Activated naive CD4-positive, alpha-beta T cell treated with anti-CD3 and anti-CD28 coated beads, Interleukin-2, amount 10 ng/mL, durations not matched to agents 7 days and 5 days (primary cell): ENCODE measurements around the gene AKT1S1.
A peak's percentile ranks its signal among the peaks of the same experiment; 100 is the strongest.

Experiments used
- CTCF ChIA-PET: fragments of 350-600 bp; sonication (Branson Sonifier 250); formaldehyde crosslinking; loops from one replicate; lab custom pipeline; 2021; ENCODE audit warnings: antibody characterized with exemption; lab: Charles Lee
- DNase-seq: peaks from one replicate; pipeline ENCODE4 v3.0.0-alpha.2; 2020
- H3K27ac Mint-ChIP-seq: one replicate; pipeline ENCODE4 v1.8.0; 2021; ENCODE audit warnings: mild to moderate bottlenecking, moderate library complexity, mixed read lengths
- H3K27me3 Mint-ChIP-seq: one replicate; pipeline ENCODE4 v1.8.0; 2021; ENCODE audit warnings: mild to moderate bottlenecking, mixed read lengths
- H3K36me3 Mint-ChIP-seq: one replicate; pipeline ENCODE4 v1.8.0; 2021; ENCODE audit warnings: mixed read lengths
- H3K4me1 Mint-ChIP-seq: one replicate; pipeline ENCODE4 v1.8.0; 2021; ENCODE audit warnings: mixed read lengths
- H3K4me3 Mint-ChIP-seq: one replicate; pipeline ENCODE4 v1.8.0; 2021; ENCODE audit warnings: mild to moderate bottlenecking, moderate library complexity, mixed read lengths
- H3K9me3 Mint-ChIP-seq: one replicate; pipeline ENCODE4 v1.8.0; 2021; ENCODE audit warnings: mixed read lengths

The AKT1S1 gene

GRCh38 chr19:49851456-49852259, 25.5 kb downstream of the AKT1S1 start:
- peaks cover 17% of the 10 kb centered on the region for H3K36me3 Mint-ChIP-seq
- peak overlapping the region; percentile 81 for H3K4me3 Mint-ChIP-seq
- H3K27ac Mint-ChIP-seq = peak overlapping the region; percentile 84
- peaks cover 18% of the 10 kb centered on the region for H3K27me3 Mint-ChIP-seq
- CTCF ChIA-PET = interaction anchor here (1.0 kb wide), 1 partner anchor 9 kb away, joined by 3 read pairs; no protein-coding TSS in a partner anchor
- DNase-seq = peak; percentile 58
- H3K4me1 Mint-ChIP-seq = peaks cover 40% of the 10 kb centered on the region
- H3K9me3 Mint-ChIP-seq = peaks cover 3% of the 10 kb centered on the region

GRCh38 chr19:49850487-49851342, 26.4 kb downstream of the AKT1S1 start, which contains the start of gene PTOV1:
TSS of gene PTOV1 (plus strand) at chr19:49851159.
- peaks cover 40% of the 10 kb centered on the region for H3K4me1 Mint-ChIP-seq
- peaks cover 21% of the 10 kb centered on the region for H3K27me3 Mint-ChIP-seq
- CTCF ChIA-PET = interaction anchor here (0.9 to 1.4 kb wide), 3 partner anchors 13 to 134 kb away, joined by 3 read pairs; no protein-coding TSS in a partner anchor
- peak within 1 kb of the TSS; percentile 98 for H3K27ac Mint-ChIP-seq
- peaks cover 16% of the 10 kb centered on the region for H3K36me3 Mint-ChIP-seq
- H3K4me3 Mint-ChIP-seq = peak within 1 kb of the TSS; percentile 90
- DNase-seq = peak; percentile 91
- H3K9me3 Mint-ChIP-seq = peaks cover 3% of the 10 kb centered on the region

- H3K9me3 Mint-ChIP-seq = peaks cover 3% of the 10 kb centered on the region
- H3K4me1 Mint-ChIP-seq = peaks cover 40% of the 10 kb centered on the region
- peaks cover 22% of the 10 kb centered on the region for H3K27me3 Mint-ChIP-seq
- H3K36me3 Mint-ChIP-seq = peaks cover 11% of the 10 kb centered on the region
- peak overlapping the region; percentile 90 for H3K4me3 Mint-ChIP-seq
- H3K27ac Mint-ChIP-seq = peak overlapping the region; percentile 98
- CTCF ChIA-PET = interaction anchor here (0.9 to 1.4 kb wide), 3 partner anchors 14 to 133 kb away, joined by 3 read pairs; no protein-coding TSS in a partner anchor
- no peak for DNase-seq
Measured at GRCh38 chr19:49850221-49850486, 27.0 kb downstream of the AKT1S1 start.

GRCh38 chr19:49849433-49850220, 27.5 kb downstream of the AKT1S1 start:
- Mint-ChIP-seq H3K4me3 (peak overlapping the region; percentile 90), H3K4me1 (peaks cover 40% of the 10 kb centered on the region), H3K9me3 (peaks cover 3% of the 10 kb centered on the region), H3K36me3 (peaks cover 11% of the 10 kb centered on the region), H3K27ac (peak overlapping the region; percentile 77), H3K27me3 (peaks cover 22% of the 10 kb centered on the region)
- CTCF ChIA-PET = interaction anchor here (0.9 to 1.4 kb wide), 3 partner anchors 14 to 132 kb away, joined by 3 read pairs; no protein-coding TSS in a partner anchor
- no peak for DNase-seq

GRCh38 chr19:49848938-49849337, 28.2 kb downstream of the AKT1S1 start:
- H3K4me1 Mint-ChIP-seq = peaks cover 40% of the 10 kb centered on the region
- peaks cover 11% of the 10 kb centered on the region for H3K36me3 Mint-ChIP-seq
- peak overlapping the region; percentile 77 for H3K27ac Mint-ChIP-seq
- H3K9me3 Mint-ChIP-seq = peaks cover 3% of the 10 kb centered on the region
- DNase-seq = no peak
- H3K27me3 Mint-ChIP-seq = peaks cover 22% of the 10 kb centered on the region
- CTCF ChIA-PET = interaction anchor here (1.2 kb wide), 1 partner anchor 131 kb away, joined by 3 read pairs; no protein-coding TSS in a partner anchor
- H3K4me3 Mint-ChIP-seq = peak overlapping the region; percentile 60

GRCh38 chr19:49847731-49848696, 29.1 kb downstream of the AKT1S1 start:
- H3K27me3 Mint-ChIP-seq = peaks cover 17% of the 10 kb centered on the region
- H3K36me3 Mint-ChIP-seq = peaks cover 10% of the 10 kb centered on the region
- H3K9me3 Mint-ChIP-seq = peaks cover 3% of the 10 kb centered on the region
- H3K4me3 Mint-ChIP-seq = peak overlapping the region; percentile 60
- H3K4me1 Mint-ChIP-seq = peaks cover 38% of the 10 kb centered on the region
- peak; percentile 38 for DNase-seq
- peak overlapping the region; percentile 0 for H3K27ac Mint-ChIP-seq
- CTCF ChIA-PET = interaction anchor here (1.2 kb wide), 2 partner anchors 71 to 130 kb away, joined by 3 to 4 read pairs; no protein-coding TSS in a partner anchor

GRCh38 chr19:49846408-49846807, 30.7 kb downstream of the AKT1S1 start:
- peaks cover 4% of the 10 kb centered on the region for H3K27me3 Mint-ChIP-seq
- no peak overlapping the region for H3K4me3 Mint-ChIP-seq
- H3K36me3 Mint-ChIP-seq = peaks cover 4% of the 10 kb centered on the region
- H3K9me3 Mint-ChIP-seq = peaks cover 3% of the 10 kb centered on the region
- H3K4me1 Mint-ChIP-seq = peaks cover 27% of the 10 kb centered on the region
- H3K27ac Mint-ChIP-seq = no peak overlapping the region
- no peak for DNase-seq
- CTCF ChIA-PET = no interaction called here

GRCh38 chr19:49845414-49845813, 31.7 kb downstream of the AKT1S1 start:
- DNase-seq = no peak
- Mint-ChIP-seq H3K27ac (no peak overlapping the region), H3K27me3 (peaks cover 4% of the 10 kb centered on the region), H3K9me3 (peaks cover 3% of the 10 kb centered on the region), H3K4me1 (peaks cover 27% of the 10 kb centered on the region), H3K4me3 (no peak overlapping the region), H3K36me3 (peaks cover 8% of the 10 kb centered on the region)
- CTCF ChIA-PET = interaction anchor here (0.7 kb wide), 1 partner anchor 48 kb away, joined by 3 read pairs; no protein-coding TSS in a partner anchor

- H3K36me3 Mint-ChIP-seq = peaks cover 11% of the 10 kb centered on the region
- peaks cover 4% of the 10 kb centered on the region for H3K27me3 Mint-ChIP-seq
- peaks cover 20% of the 10 kb centered on the region for H3K4me1 Mint-ChIP-seq
- CTCF ChIA-PET = interaction anchor here (0.7 kb wide), 1 partner anchor 49 kb away, joined by 3 read pairs; no protein-coding TSS in a partner anchor
- no peak overlapping the region for H3K27ac Mint-ChIP-seq
- no peak overlapping the region for H3K4me3 Mint-ChIP-seq
- peaks cover 3% of the 10 kb centered on the region for H3K9me3 Mint-ChIP-seq
- DNase-seq = no peak
Measured at GRCh38 chr19:49844138-49845095, 32.7 kb downstream of the AKT1S1 start.

- H3K36me3 Mint-ChIP-seq = peaks cover 17% of the 10 kb centered on the region
- DNase-seq = no peak
- H3K27ac Mint-ChIP-seq = no peak overlapping the region
- no peak overlapping the region for H3K4me3 Mint-ChIP-seq
- peaks cover 9% of the 10 kb centered on the region for H3K4me1 Mint-ChIP-seq
- H3K9me3 Mint-ChIP-seq = no peaks in the 10 kb centered on the region
- CTCF ChIA-PET = no interaction called here
- H3K27me3 Mint-ChIP-seq = peaks cover 4% of the 10 kb centered on the region
Measured at GRCh38 chr19:49843265-49843664, 33.9 kb downstream of the AKT1S1 start.

- Mint-ChIP-seq H3K4me1 (no peaks in the 10 kb centered on the region), H3K27ac (no peak overlapping the region), H3K9me3 (no peaks in the 10 kb centered on the region), H3K36me3 (peaks cover 26% of the 10 kb centered on the region), H3K4me3 (no peak overlapping the region), H3K27me3 (peaks cover 2% of the 10 kb centered on the region)
- CTCF ChIA-PET = no interaction called here
- no peak for DNase-seq
Measured at GRCh38 chr19:49840736-49841249, 36.4 kb downstream of the AKT1S1 start.

- no peaks in the 10 kb centered on the region for H3K27me3 Mint-ChIP-seq
- no peaks in the 10 kb centered on the region for H3K9me3 Mint-ChIP-seq
- H3K4me3 Mint-ChIP-seq = no peak overlapping the region
- H3K36me3 Mint-ChIP-seq = peaks cover 26% of the 10 kb centered on the region
- CTCF ChIA-PET = no interaction called here
- no peak overlapping the region for H3K27ac Mint-ChIP-seq
- no peaks in the 10 kb centered on the region for H3K4me1 Mint-ChIP-seq
- no peak for DNase-seq
Measured at GRCh38 chr19:49840321-49840720, 36.8 kb downstream of the AKT1S1 start.
